ENCODE results near the gene INTS11.

GRCh38 chr1:1320666-1321448 is 3.6 kb downstream of the INTS11 start:
- no peak for TF ChIP-seq EZH2 (IDR thresholded peaks at IDR 0.05; ENCODE audit: low read length, unreplicated experiment)
- no peak for TF ChIP-seq CTCF (conservative IDR thresholded peaks at IDR 0.05; ENCODE audit: low read depth, low read length)
- no peak for TF ChIP-seq EZH2phosphoT487 (IDR thresholded peaks at IDR 0.05; ENCODE audit: borderline replicate concordance, low read length)

All from PC-3 (cell line).